CD14-positive monocyte (primary cell): ENCODE measurements around the gene CDKAL1. TPM values are rescaled to one million over a fixed set of nuclear protein-coding genes. Genes with fewer than 3 reads are reported as not detected.

Experiments
- DNase-seq, 3 donors: peaks; one replicate each; pipeline ENCODE4 v3.0.0-alpha.2; 2011 to 2022
- H2AFZ ChIP-seq: 2 replicates; pipeline ENCODE4 v1.6.0; 2012; ENCODE audit warnings: mild to moderate bottlenecking, low read depth, low read length, inconsistent platforms; ENCODE audit not compliant: insufficient read depth, poor library complexity, severe bottlenecking
- H3K27ac ChIP-seq, 2 donors: 1 replicate in 1 of 2; 2 replicates in 1 of 2; pipeline ENCODE4 v1.5.1; 2012 to 2013; ENCODE audit warnings: low read length in 2 of 2, control low read depth in 1 of 2, inconsistent platforms in 1 of 2, low read depth in 1 of 2, mild to moderate bottlenecking in 1 of 2
- H3K27me3 ChIP-seq, 2 donors: one replicate each; pipeline versions ENCODE4 v1.6.0 to v1.6.1; 2011 to 2013; ENCODE audit warnings: low read length in 2 of 2; ENCODE audit not compliant: control insufficient read depth in 2 of 2, insufficient read depth in 2 of 2
- H3K36me3 ChIP-seq, 2 donors: replicated peaks in 1 of 2; 1 replicate in 1 of 2; 2 replicates in 1 of 2; pipeline versions ENCODE4 v1.5.1 to v1.6.1; 2012 to 2013; ENCODE audit warnings: low read length in 2 of 2, control low read depth in 1 of 2, inconsistent platforms in 1 of 2, mild to moderate bottlenecking in 1 of 2; ENCODE audit not compliant: insufficient read depth in 2 of 2, control insufficient read depth in 1 of 2
- H3K4me1 ChIP-seq, 2 donors: 1 replicate in 1 of 2; 2 replicates in 1 of 2; pipeline versions ENCODE4 v1.5.1 to v1.6.1; 2012 to 2013; ENCODE audit warnings: low read length in 2 of 2, control low read depth in 1 of 2, inconsistent platforms in 1 of 2, mild to moderate bottlenecking in 1 of 2, moderate library complexity in 1 of 2; ENCODE audit not compliant: insufficient read depth in 2 of 2, control insufficient read depth in 1 of 2
- H3K4me2 ChIP-seq: replicated peaks from 2 replicates; pipeline ENCODE3; 2012; ENCODE audit warnings: low read length, moderate library complexity, mild to moderate bottlenecking; ENCODE audit not compliant: poor library complexity, severe bottlenecking; ENCODE audit errors: extremely low read depth
- H3K4me3 ChIP-seq, 3 experiments: fragments of 200-600 bp in 1 of 3; sonication (generic) in 1 of 3; replicated peaks in 1 of 3; 1 replicate in 2 of 3; 2 replicates in 1 of 3; pipeline ENCODE4 v1.5.1; 2011 to 2013; ENCODE audit warnings: low read length in 3 of 3, mild to moderate bottlenecking in 3 of 3, control low read depth in 2 of 3, low read depth in 2 of 3, inconsistent platforms in 1 of 3, moderate library complexity in 1 of 3
- H3K79me2 ChIP-seq: 2 replicates; pipeline ENCODE4 v1.6.0; 2012; ENCODE audit warnings: mild to moderate bottlenecking, control low read depth, inconsistent platforms, low read length, moderate library complexity; ENCODE audit not compliant: insufficient read depth
- H3K9ac ChIP-seq: 2 replicates; pipeline ENCODE4 v1.6.0; 2017; ENCODE audit warnings: low read length, mild to moderate bottlenecking; ENCODE audit not compliant: insufficient read depth, poor library complexity, severe bottlenecking
- H3K9me3 ChIP-seq, 2 donors: replicated peaks in 1 of 2; 1 replicate in 1 of 2; 2 replicates in 1 of 2; pipeline versions ENCODE4 v1.5.1 to v1.6.1; 2012 to 2013; ENCODE audit warnings: low read length in 2 of 2, control low read depth in 1 of 2; ENCODE audit not compliant: control insufficient read depth in 1 of 2, insufficient read depth in 1 of 2
- H4K20me1 ChIP-seq: 2 replicates; pipeline ENCODE4 v1.6.0; 2012; ENCODE audit warnings: mild to moderate bottlenecking, low read length, control low read depth, moderate library complexity; ENCODE audit not compliant: insufficient read depth
- H3K27ac Mint-ChIP-seq, 7 donors: one replicate each; pipeline ENCODE4 v1.8.0; 2020; ENCODE audit warnings: mild to moderate bottlenecking in 7 of 7, mixed read lengths in 7 of 7, moderate library complexity in 6 of 7, inconsistent platforms in 2 of 7
- H3K27me3 Mint-ChIP-seq, 3 donors: one replicate each; pipeline ENCODE4 v1.8.0; 2021 to 2022; ENCODE audit warnings: low read depth in 3 of 3, mild to moderate bottlenecking in 3 of 3, mixed read lengths in 3 of 3, moderate library complexity in 3 of 3, inconsistent platforms in 1 of 3
- H3K36me3 Mint-ChIP-seq, 2 donors: one replicate each; pipeline ENCODE4 v1.8.0; 2020; ENCODE audit warnings: mixed read lengths in 2 of 2, inconsistent platforms in 1 of 2, mild to moderate bottlenecking in 1 of 2
- H3K4me1 Mint-ChIP-seq: one replicate; pipeline ENCODE4 v1.8.0; 2020; ENCODE audit warnings: mild to moderate bottlenecking, mixed read lengths
- H3K4me3 Mint-ChIP-seq, 2 donors: one replicate each; pipeline ENCODE4 v1.8.0; 2020; ENCODE audit warnings: mild to moderate bottlenecking in 2 of 2, mixed read lengths in 2 of 2, moderate library complexity in 1 of 2
- H3K9me3 Mint-ChIP-seq, 7 donors: one replicate each; pipeline ENCODE4 v1.8.0; 2020 to 2022; ENCODE audit warnings: mixed read lengths in 7 of 7, mild to moderate bottlenecking in 6 of 7, moderate library complexity in 6 of 7, inconsistent platforms in 2 of 7
- CTCF ChIP-seq: fragments of 200-600 bp; IDR thresholded peaks from one replicate; pipeline ENCODE4 v1.8.0; 2022; ENCODE audit warnings: antibody characterized with exemption, mild to moderate bottlenecking
- WGBS: methylation state at CpG from one replicate; pipeline ENCODE4 v1.1.5; 2013; ENCODE audit warnings: missing lambda C conversion rate; ENCODE audit not compliant: insufficient coverage; 5-methylcytosine and 5-hydroxymethylcytosine counted together
- intact Hi-C, 2 donors: fragments of 100-400 bp; cut with micrococcal nuclease; formaldehyde crosslinking; loops; one replicate each; pipeline versions ENCODE4 v1.15.0 to v1.15.1; 2023
- polyA plus RNA-seq, 3 donors: library from polyadenylated mRNA; depleted of rRNA in 1 of 3; unstranded in 2 of 3; stranded (reverse) in 1 of 3; fragments of 300-500 nt in 2 of 3; fragments of >200 nt in 1 of 3; fragmentation: Illumina TruSeq in 2 of 3; gene quantifications; 1 replicate in 2 of 3; 2 replicates in 1 of 3; pipeline ENCODE4 v1.2.3, GENCODE V29; 2012 to 2021

CDKAL1 gene
- polyA plus RNA-seq, 3 donors, result 3.2 to 12.4 (median 8.3) TPM

- Mint-ChIP-seq H3K36me3 (peaks cover 15% of the 10 kb centered on the region in 2 donors), H3K9me3 (peaks cover 0 to 13% (median 6%) of the 10 kb centered on the region in 7 donors), H3K4me1 (peaks cover 4% of the 10 kb centered on the region), H3K27ac (no peak overlapping the region), H3K4me3 (no peak overlapping the region), H3K27me3 (peaks cover 0 to 2% (median 1%) of the 10 kb centered on the region in 3 donors)
- H3K36me3 ChIP-seq, result no peaks in the 10 kb centered on the region
- H3K27ac ChIP-seq, result no peak overlapping the region
- no peak overlapping the region for H3K9ac ChIP-seq
- intact Hi-C loops, result no loop called here
- WGBS, result 100% methylated on average over 1 of the region's 3 CpGs
- no peaks in the 10 kb centered on the region for H4K20me1 ChIP-seq
- H3K27me3 ChIP-seq, result no peaks in the 10 kb centered on the region
- no peak overlapping the region for H3K4me2 ChIP-seq
- no peak for DNase-seq
- H2AFZ ChIP-seq, result no peak overlapping the region
- no peaks in the 10 kb centered on the region for H3K4me1 ChIP-seq
- H3K79me2 ChIP-seq, result no peaks in the 10 kb centered on the region
- H3K9me3 ChIP-seq, result peaks cover 0 to 7% of the 10 kb centered on the region in 2 donors
- H3K4me3 ChIP-seq, result no peak overlapping the region
- TF ChIP-seq CTCF, result no peak
These were observed 492.5 kb downstream of the CDKAL1 start for GRCh38 chr6:21026576-21027273.

GRCh38 chr6:21027507-21027906 lies 493.2 kb downstream of the CDKAL1 start:
- Histone ChIP-seq H3K4me3 (no peak overlapping the region), H2AFZ (no peak overlapping the region), H4K20me1 (no peaks in the 10 kb centered on the region), H3K79me2 (no peaks in the 10 kb centered on the region), H3K36me3 (no peaks in the 10 kb centered on the region), H3K4me2 (no peak overlapping the region), H3K9me3 (peaks cover 0 to 3% of the 10 kb centered on the region in 2 donors), H3K9ac (no peak overlapping the region), H3K4me1 (no peaks in the 10 kb centered on the region), H3K27me3 (no peaks in the 10 kb centered on the region), H3K27ac (no peak overlapping the region)
- WGBS, result no CpG with 5 or more reads among the region's 2 CpGs
- Mint-ChIP-seq H3K27me3 (peaks cover 0 to 2% (median 1%) of the 10 kb centered on the region in 3 donors), H3K36me3 (peaks cover 15 to 16% of the 10 kb centered on the region in 2 donors), H3K4me3 (no peak overlapping the region), H3K9me3 (peaks cover 0 to 13% (median 6%) of the 10 kb centered on the region in 7 donors), H3K4me1 (peaks cover 4% of the 10 kb centered on the region), H3K27ac (no peak overlapping the region)
- no peak for TF ChIP-seq CTCF
- intact Hi-C loops, result no loop called here
- DNase-seq, result no peak
